Endometrium (tissue), 2 donors: ENCODE data around the gene DEFB131A.
"Not testable (repeated sequence)": the region's sequence is repeated elsewhere in the genome, so short reads cannot be mapped to it uniquely, and the experiment has no call there.

ENCODE experiments used
- FAIRE-seq: peaks from 2 replicates; lab custom pipeline; 2012; peaks lifted over from hg19 to GRCh38; lab: Jason Lieb, UNC
- donor health status: control.
- donor health status: control.

DEFB131A gene, protein sequence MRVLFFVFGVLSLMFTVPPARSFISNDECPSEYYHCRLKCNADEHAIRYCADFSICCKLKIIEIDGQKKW

DNA sequence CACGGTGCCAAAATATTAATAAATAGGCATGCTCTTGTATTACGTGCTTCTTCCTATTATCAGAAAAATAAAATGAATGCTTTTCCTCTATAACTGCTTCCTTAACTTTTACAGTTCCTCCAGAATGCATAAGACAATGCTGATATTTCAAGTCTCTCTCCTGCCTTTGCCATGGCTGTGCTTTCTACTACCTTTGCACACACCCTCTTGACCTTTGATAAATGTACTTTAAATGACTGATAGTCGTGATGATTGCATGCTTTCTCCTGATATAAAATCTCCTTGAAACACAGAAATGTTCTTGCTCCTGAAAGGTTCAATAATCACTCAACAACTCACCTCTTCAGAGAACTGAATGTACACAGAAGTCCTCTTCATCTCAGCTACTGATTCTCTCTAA lies at the start of gene DEFB131A:
Gene DEFB131A (plus strand): TSS at position 301 of the 400 bp plus-strand sequence. CDS start 120 bp downstream, outside the sequence.
- FAIRE-seq, result not testable (repeated sequence)

DNA sequence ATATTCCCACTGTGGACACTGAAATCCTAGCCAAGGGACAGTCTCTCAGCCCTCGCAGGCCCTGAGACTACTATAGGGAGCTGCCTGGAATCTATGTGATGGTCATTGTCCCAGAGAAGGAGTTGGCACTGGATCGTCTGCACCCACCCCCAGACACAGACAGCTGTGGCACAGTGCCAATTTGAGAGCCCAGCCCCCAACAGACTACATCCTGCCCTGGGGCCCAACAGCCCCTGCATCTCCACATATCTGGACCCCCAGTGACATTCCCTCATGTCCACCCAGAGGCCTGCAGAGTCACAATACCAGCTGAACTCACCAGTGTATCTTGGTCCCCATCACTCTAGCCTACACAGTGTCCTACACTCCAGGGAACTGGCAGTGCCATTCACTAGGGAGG lies 38.4 kb upstream of the DEFB131A start:
- FAIRE-seq, result not testable (repeated sequence)

DNA sequence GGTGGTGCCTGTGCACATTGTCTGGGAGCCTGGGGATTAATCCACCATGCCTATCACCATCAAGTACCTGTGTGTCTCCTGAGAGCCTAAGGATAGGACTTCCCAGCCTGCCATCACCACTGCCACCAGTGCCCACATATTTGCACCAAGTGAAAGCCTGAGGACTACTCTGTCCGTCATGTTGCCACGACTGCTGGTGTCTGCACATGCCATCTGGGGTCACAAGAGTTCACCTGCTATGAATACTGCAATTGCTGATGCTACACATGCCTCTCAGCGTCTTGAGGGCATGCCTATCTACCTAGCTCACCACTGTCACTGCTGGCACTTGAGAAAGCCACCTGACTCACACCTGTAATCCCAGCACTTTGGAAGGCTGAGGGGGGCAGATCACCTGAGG lies 37.7 kb upstream of the DEFB131A start:
- FAIRE-seq, result not testable (repeated sequence)

DNA sequence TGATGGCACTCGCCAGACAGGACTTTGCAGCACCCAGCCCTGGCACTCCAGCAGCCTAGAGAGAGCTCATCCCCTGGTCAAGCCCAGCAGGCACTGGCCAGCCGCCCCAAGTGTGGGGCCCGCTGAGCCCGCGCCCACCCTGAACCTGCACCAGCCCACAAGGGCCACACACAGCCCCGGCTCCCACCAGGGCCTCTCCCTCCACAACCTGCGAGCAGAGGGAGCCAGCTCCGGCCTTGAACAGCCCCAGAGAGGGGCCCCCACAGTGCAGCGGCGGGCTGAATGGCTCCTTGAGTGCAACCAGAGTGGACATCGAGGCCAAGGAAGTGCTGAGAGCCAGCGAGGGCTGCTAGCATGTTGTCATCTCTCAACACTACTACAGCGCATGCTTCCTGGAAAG lies 34.4 kb upstream of the DEFB131A start:
- FAIRE-seq, result no peak

DNA sequence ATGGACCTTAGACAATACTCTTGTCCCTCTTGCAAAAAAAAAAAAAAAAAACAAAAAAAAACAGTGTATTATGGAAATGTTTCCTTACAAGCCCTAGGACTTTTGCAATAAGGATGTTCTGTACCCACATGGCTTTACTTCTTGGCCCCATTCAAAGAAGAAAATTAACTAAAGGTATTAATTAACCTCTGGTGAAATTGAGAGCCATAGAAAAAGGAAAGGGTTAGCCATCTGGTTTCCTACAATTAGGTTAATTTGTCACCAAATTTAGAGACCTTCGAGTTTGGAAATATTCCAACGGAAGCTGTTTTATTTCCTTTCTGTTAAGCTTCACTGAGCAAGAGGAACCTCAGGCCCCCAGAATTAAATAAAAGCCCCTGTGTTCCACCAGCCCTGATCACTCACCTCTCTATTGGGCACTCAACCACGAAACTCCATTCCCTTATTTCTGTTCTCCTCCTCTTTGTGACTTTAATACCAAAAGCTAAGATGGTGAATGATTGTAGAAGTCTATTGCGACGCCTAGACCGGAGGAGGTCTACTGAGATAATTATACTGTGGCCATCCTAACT lies 22.2 kb upstream of the DEFB131A start:
- not testable (repeated sequence) for FAIRE-seq

DNA sequence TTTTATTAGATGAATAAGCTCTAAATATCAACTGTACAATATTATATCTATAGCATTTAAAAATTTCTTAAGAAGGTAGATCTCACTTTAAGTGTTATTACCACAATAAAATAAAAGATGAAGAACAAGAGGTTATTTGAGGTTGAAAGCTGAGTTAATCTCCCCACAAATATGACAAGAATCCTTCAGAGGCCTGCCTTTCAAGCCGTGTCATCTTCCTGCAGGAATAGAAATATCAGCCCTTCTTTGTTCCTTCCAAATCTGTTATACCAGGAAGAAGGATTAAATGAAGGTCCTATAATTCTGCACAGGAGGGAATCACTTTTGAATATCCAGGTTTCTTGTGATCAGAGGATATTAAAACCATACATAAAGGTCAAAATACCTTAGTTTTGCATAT lies 18.3 kb upstream of the DEFB131A start:
- FAIRE-seq, result not testable (repeated sequence)

DNA sequence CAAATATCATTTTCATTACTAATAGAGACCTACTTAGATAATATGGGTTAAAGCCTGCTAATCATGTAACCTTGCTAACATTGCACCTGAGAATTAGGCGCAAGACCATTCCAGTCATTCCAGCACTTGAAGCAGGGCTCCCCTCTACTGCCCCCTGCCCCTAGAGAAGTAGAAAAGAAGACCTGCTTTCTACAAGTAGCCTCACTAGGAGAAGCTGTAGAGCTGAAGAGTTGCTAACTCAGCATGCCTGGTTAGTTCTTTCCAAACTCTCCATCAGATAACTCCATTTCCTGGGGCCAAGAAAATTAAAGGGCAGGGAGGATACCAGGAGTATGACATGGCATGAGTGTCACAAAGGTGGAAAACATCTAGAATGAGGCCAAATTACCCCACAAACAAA lies 14.2 kb upstream of the DEFB131A start:
- not testable (repeated sequence) for FAIRE-seq

DNA sequence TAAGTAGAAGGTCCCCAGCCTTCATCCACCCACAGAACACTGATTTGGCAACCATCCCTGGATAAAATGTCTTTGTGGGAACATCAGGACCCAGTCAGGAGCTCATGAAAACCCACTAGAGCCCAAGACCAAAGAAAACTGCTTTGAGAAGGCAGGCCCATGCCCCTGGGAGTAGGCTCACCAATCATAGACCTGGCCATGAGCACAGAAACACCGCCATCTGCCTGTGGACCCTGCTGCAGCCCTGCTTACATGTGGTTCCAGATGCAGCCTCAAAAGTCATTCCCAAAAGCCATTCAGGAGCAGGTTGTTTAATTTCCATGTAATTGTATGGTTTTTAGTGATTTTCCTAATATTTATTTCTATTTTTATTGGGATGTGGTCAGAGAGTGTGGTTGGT lies 10.9 kb upstream of the DEFB131A start:
- FAIRE-seq, result not testable (repeated sequence)

DNA sequence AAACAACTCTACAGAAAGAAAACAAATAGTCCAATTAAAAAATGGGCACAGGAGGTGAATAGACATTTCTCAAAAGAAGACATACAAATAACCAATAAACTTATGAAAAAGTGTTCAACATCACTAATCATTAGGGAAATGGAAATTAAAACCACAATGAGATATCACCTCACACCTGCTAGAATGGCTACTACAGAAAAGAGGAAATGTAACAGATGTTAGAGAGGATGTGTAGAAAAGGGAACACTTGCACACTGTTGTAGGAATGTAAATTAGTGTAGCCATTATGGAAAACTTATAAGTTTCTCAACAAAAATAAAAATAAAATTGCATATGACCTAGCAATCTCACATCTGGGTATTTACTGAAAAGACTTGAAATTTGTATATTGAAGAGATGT lies 7.5 kb upstream of the DEFB131A start:
- FAIRE-seq, result peak; percentile 84

DNA sequence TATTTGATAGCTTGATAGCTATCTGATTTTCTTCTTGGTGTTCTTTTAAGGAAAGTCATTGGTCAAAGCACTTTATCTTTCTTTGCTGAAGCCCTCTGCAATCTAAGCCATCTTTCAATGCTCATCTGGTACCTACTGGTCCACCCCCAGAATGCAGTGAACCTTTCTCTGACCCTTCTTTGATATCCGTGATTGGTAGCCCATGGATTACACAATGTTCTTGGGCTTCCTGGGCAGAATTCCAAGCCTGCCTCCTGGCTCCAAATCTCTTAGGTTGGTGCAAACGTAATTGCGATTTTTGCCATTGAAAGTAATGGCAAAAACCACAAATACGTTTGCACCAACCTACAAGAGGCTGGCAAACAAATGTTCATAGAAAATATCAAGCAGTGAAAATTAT lies 1.9 kb upstream of the DEFB131A start:
- not testable (repeated sequence) for FAIRE-seq

DNA sequence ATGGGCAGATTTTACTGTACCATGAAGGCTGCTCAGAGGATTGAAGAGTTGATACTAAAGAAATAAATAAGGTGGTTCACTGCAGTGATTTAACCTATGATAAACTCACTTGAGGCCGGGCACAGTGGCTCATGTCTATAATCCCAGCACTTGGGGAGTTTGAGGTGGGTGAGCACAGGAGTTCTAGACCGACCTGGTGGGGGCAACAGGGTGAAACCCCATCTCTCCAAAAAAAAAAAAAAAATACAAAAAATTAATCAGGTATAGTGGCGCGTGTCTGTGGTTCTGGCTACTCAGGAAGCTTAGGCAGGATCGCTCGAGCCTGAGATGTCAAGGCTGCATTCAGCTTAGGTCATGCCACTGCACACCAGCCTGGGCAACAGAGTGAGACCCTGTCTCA lies 467 bp downstream of the DEFB131A start:
- not testable (repeated sequence) for FAIRE-seq

DNA sequence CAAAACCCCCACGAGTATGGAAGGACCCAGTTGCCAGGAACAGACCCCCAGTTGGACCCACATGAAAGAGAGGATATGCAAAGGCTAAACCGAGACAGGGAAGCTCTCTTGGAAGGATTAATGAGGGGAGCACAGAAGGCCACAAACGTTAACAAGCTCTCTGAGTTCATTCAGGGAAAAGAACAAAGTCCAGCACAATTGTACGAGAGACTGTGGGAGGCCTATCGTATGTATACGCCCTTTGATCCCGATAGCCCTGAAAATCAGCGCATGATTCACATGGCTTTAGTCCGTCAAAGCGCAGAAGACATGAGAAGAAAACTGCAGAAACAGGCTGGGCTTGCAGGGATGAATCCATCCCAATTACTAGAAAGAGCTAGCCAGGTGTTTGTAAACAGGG lies 8.0 kb downstream of the DEFB131A start:
- FAIRE-seq, result not testable (repeated sequence)

DNA sequence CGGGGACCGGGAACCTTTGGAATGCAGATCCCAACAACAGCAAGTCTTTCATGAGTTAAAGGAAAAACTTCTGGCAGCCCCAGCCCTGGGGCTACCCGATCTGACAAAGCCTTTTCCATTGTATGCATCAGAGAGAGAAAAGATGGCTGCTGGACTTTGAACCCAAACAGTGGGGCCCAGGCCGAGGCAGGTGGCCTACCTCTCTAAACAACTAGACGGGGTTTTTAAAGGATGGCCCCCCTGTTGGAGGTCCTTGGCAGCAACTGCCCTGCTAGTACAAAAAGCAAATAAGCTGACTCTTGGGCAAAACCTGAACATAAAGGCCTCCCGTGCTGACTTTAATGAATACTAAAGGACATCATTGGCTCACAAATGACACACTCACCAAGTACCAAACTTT lies 10.1 kb downstream of the DEFB131A start:
- FAIRE-seq, result not testable (repeated sequence)

DNA sequence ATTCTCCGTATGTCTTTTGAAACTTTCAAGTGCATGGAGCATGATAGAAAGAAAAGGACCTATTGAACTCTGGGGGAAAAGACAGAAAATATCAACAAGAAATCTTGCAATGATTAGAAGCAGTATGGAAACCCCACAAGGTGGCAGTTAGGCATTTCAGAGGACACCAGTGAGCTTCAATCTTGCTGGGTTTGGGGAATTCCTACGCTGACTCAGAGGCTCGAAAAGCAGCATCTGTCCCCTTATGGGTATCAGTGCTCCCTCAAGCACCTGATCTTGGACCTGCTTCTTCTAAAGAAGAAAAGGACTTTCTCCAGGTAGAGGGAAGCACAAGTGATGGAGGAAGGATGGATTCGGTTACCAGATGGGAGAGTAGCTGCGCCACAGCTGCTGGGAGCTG lies 10.8 kb downstream of the DEFB131A start:
- FAIRE-seq, result not testable (repeated sequence)

DNA sequence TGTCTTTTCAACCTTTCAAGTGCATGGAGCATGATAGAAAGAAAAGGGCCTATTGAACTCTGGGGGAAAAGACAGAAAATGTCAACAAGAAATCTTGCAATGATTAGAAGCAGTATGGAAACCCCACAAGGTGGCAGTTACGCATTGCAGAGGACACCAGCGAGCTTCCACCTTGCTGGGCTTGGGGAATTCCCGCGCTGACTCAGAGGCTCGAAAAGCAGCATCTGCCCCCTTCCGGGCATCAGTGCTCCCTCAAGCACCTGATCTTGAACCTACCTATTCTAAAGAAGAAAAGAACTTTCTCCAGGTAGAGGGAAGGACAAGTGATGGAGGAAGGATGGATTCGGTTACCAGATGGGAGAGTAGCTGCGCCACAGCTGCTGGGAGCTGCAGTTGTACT lies 35.3 kb downstream of the DEFB131A start:
- not testable (repeated sequence) for FAIRE-seq

DNA sequence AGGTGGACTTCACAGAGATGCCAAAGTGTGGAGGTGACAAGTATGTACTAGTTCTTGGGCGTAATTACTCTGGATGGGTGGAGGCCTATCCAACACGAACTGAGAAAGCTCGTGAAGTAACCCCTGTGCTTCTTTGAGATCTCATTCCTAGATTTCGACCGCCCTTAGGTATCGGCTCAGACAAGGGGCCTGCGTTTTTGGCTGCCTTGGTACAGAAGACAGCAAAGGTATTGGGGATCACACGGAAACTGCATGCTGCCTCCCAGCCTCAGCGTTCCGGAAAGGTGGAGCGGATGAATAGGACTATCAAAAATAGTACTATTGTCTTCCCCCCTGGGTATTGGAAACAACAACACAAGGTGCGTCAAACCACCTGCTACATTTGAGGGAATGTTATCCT lies 35.9 kb downstream of the DEFB131A start:
- FAIRE-seq, result not testable (repeated sequence)

DNA sequence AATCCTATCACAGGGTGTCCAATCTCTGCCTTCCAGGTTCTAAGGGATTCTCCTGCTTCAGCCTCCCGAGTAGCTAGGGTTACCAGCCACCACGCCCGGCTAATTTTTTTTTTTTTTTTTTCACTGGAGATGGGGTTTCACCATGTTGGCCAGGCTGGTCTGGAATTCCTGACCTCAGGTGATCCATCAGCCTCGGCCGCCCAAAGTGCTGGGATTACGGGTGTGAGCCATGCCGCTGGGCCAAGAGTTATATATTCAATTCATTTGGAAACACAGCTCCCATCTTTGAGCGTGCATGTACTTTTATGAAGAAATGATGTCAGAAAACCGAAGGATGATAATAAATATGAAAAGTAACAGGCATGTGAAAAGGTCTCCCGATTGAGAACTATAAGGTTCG lies 38.7 kb downstream of the DEFB131A start:
- FAIRE-seq, result not testable (repeated sequence)

DNA sequence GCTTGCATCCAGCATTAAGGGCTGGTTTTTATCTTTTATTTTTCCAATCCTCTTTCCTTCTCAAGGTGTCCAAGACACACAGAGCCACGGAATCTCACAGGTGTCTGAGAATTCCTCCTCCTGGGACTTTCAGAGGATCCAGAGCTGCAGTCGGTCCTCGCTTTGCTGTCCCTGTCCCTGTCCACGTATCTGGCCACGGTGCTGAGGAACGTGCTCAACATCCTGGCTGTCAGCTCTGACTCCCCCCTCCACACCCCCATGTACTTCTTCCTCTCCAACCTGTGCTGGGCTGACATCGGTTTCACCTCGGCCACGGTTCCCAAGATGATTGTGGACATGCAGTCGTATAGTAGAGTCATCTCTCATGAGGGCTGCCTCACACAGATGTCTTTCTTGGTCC lies 39.5 kb downstream of the DEFB131A start:
- FAIRE-seq, result not testable (repeated sequence)

DNA sequence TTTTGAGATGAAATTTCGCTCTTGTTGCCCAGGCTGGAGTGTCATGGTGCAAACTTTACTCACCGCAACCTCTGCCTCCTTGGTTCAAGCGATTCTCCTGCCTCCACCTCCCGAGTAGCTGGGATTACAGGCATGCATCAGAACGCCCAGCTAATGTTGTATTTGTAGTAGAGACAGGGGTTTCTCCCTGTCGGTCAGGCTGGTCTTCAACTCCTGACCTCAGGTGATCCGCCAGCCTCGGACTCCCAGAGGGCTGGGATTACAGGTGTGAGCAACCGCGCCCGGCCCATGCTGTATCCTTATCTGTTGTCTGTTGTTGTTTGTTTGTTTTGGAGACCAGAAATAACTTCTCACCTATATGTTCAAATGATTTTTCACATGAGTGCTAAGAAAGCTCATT lies 42.7 kb downstream of the DEFB131A start:
- FAIRE-seq, result not testable (repeated sequence)

DNA sequence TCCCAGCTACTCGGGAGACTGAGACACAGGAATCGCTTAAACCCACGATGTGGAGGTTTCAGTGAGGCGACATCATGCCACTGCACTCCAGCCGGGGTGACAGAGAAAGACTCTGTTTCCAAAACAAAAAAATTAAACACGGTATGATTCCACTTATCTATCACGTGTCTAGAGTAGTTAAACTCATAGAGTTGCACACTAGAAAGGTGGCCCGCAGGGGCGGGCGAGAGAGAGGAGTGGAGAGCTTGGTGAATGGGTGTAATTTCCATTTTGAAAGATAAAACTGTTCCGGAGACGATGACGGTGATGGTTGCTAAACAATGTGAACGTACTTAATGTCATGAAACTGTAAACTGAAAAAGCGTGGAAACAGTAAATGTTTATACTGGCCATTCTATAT lies 44.6 kb downstream of the DEFB131A start:
- not testable (repeated sequence) for FAIRE-seq

DNA sequence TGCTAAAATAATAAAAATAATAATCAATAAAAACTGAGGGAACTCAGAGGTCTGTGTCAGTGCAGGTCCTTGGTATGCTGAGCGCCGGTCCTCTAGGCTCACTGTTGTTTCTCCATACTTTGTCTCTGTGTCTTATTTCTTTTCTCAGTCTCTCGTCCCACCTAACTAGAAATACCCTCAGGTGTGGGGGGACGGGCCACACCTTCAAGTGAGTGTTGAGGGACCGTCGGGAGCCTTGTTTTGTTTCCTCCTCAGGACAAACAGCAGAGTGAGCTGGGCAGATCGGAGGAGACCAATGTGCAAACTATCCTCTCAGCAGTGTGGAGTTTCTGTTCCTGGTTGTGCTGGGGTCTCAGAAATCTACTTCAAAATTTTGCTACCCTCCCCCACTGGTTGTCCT lies 46.3 kb downstream of the DEFB131A start:
- not testable (repeated sequence) for FAIRE-seq

DNA sequence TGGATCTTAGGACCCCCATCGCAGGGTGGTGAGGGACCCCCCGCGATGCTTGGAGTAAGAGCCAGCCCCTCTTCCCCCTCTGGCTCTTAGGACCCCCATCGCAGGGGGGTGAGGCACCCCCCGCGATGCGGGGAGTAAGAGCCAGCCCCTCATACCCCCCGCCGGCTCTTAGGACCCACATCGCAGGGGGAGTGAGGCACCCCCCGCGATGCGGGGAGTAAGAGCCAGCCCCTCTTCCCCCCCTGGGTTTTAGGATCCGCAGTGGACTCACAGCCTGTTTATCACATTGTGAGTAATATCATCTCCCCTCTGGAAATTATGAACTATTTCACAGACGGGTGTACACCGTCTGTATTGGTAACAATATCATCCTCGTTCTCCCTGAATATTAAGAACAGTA lies 46.8 kb downstream of the DEFB131A start:
- FAIRE-seq, result not testable (repeated sequence)

DNA sequence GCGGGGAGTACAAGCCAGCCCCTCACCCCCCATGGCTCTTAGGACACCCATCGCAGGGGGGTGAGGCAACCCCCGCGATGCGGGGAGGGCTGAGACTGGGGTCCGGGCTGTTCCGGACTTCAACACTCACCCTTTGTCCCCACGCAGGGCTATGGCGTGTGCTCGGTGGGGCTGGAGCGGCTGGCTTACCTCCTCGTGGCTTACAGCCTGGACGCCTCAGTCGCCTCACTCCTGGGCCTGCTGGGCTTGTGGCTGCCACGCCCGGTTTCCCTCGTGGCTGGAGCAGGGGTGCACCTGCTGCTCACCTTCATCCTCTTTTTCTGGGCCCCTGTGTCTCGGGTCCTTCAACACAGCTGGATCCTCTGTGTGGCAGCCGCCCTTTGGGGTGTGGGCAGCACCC lies 49.4 kb downstream of the DEFB131A start:
- not testable (repeated sequence) for FAIRE-seq
